ENCODE data around the gene ICA1.

Gene ICA1

DNA sequence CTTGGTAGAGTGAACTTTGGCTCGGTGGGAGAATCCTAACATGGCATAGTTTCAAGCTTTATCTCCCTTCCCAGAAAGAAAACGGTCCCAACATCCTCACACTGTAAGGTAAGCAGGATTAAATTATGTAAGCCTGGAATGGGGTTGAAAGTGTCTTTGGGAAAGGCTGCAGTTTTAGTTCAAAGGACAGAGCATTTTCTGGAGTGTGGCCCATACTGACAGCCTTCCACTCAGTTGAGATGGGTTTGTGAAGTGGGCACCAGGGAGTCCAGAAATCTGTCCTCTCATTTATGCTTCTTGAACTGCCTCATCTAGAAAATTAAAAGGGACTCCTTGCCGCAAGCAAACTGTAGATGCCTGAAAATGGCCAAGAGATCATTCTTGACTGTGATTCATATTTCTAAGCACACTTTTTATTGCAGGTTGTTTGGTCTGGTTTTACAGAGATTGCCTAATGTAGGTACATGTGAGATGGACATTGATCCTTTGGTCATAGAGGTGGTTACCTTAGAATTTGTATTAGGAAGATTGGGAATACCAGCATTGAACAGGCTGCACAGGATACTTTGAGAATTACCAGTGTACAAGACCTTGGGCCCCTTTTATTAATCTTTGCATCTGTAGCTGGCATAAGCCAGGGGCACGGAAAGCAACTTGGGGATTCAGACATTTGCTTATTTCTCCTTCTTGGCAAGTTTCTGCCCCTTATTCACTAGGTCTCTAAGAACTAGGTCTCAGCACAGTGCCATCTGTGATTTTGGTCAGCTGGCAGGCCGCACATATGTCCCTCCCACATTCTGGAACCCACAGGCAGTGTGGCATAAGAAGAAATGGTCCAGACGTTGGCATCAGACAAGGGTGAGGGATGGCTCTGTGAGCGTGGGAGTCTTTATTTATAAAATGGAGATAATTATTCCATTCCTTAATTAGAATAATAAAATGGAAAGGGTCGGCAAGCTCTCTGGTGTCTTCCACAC is 167.5 kb downstream of the ICA1 start:
- Mint-ChIP-seq H3K27ac (ENCODE audit: low read depth) (no peak overlapping the region), H3K4me1 (peaks cover 5% of the 10 kb centered on the region), H3K9me3 (peaks cover 5% of the 10 kb centered on the region), H3K4me3 (no peak overlapping the region), H3K27me3 (no peaks in the 10 kb centered on the region), H3K36me3 (ENCODE audit: insufficient read depth) (peaks cover 3% of the 10 kb centered on the region)
- DNase-seq (ENCODE audit: low spot score in 2 of 2) (no peak), ATAC-seq (replicated peaks; ENCODE audit: extremely low read depth, poor library complexity, severe bottlenecking) (no peak)

DNA sequence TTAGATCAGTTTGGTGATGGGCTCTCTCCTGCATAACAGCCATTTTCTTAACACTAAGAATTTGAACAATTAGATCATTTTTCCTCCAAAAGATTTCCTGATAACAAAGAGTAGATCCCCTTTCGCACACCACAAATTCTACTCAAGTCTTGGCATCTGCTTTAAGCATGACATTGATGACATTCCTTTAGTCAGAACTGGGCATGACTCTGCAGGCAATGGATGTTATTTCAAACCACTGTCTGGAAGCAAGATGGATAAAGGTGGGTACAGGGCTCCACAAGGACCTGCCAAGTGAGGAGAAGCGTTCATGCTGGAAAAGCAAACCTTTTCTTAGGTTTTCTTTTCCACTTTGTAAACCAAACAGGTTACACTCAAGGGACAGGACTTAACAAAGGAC is 169.8 kb downstream of the ICA1 start:
- ATAC-seq (replicated peaks; ENCODE audit: extremely low read depth, poor library complexity, severe bottlenecking) = no peak
- Mint-ChIP-seq H3K9me3 (peaks cover 1% of the 10 kb centered on the region), H3K27ac (ENCODE audit: low read depth) (no peak overlapping the region), H3K36me3 (ENCODE audit: insufficient read depth) (peaks cover 3% of the 10 kb centered on the region), H3K27me3 (no peaks in the 10 kb centered on the region), H3K4me3 (no peak overlapping the region), H3K4me1 (no peaks in the 10 kb centered on the region)
- no peak for DNase-seq (ENCODE audit: low spot score in 2 of 2)

DNA sequence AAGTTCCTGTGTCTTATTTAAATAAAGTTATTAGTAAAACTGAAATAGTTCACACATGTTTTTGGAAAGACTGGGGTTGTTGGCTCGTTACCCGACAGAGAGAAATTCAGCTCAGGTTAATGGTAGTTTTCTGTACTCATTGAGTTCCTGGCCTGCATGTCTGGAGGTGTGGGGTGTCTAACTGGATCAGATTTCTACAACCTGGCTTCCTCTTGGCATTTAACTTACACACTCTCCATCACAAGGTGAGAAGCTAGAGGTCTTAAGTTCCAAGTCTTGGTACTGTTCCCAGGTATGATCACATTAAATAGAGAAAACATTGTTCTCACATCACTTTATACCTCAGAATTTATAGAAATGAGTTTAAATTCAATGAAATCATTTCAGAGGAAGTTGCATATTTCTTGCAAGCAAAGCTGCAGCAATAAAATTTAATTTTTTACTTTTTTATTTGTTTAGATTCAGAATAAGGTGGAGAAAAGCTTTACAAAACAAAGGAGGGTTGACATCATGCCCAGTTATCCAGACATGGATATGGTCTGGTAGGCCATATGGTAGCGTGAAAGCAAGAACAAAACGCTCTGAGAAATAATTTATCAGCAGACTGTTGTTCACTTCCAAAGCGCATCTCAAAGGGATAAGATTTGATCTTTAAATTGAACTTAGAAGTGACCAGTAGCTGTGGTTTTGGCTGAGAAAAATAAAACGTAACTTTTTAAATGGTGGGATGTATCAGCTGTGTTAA is 172.8 kb downstream of the ICA1 start:
- no peaks in the 10 kb centered on the region for H3K9me3 Mint-ChIP-seq
- no peaks in the 10 kb centered on the region for H3K27me3 Mint-ChIP-seq
- peaks cover 5% of the 10 kb centered on the region for H3K4me1 Mint-ChIP-seq
- no peak overlapping the region for H3K4me3 Mint-ChIP-seq
- ATAC-seq (replicated peaks; ENCODE audit: extremely low read depth, poor library complexity, severe bottlenecking) (no peak), DNase-seq (ENCODE audit: low spot score in 2 of 2) (no peak)
- peaks cover 16% of the 10 kb centered on the region for H3K36me3 Mint-ChIP-seq (ENCODE audit: insufficient read depth)
- no peak overlapping the region for H3K27ac Mint-ChIP-seq (ENCODE audit: low read depth)

GRCh38 chr7:8086239-8086638 is 175.7 kb downstream of the ICA1 start:
- peaks cover 5% of the 10 kb centered on the region for H3K4me1 Mint-ChIP-seq
- H3K27me3 Mint-ChIP-seq = no peaks in the 10 kb centered on the region
- no peaks in the 10 kb centered on the region for H3K9me3 Mint-ChIP-seq
- peaks cover 19% of the 10 kb centered on the region for H3K36me3 Mint-ChIP-seq (ENCODE audit: insufficient read depth)
- no peak overlapping the region for H3K4me3 Mint-ChIP-seq
- no peak for DNase-seq (ENCODE audit: low spot score in 2 of 2)
- no peak for ATAC-seq (replicated peaks; ENCODE audit: extremely low read depth, poor library complexity, severe bottlenecking)
- H3K27ac Mint-ChIP-seq (ENCODE audit: low read depth) = peak overlapping the region; percentile 82

DNA sequence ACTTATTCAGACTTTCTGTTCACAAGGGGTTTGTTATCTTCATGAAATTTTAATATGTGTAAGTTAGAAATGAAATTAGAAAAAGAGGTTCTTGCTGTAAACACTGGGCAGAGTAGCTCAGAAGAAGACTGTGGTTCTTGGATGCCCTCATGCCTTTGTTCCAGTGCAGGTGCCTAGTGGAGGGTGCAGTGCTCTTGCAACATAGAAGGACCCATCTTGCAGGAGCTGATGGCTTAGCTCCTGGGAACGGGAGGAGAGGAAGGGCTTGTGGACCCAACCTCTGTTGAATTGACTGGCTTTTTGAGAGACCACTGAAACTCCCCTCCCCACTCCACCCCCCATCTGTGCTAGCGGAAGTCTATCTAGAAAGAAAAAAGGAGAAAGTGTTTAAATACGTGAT is 176.5 kb downstream of the ICA1 start:
- no peak for DNase-seq (ENCODE audit: low spot score in 2 of 2)
- Mint-ChIP-seq H3K36me3 (ENCODE audit: insufficient read depth) (peaks cover 19% of the 10 kb centered on the region), H3K4me1 (peaks cover 5% of the 10 kb centered on the region), H3K27ac (ENCODE audit: low read depth) (no peak overlapping the region), H3K9me3 (no peaks in the 10 kb centered on the region), H3K4me3 (no peak overlapping the region), H3K27me3 (no peaks in the 10 kb centered on the region)
- ATAC-seq (replicated peaks; ENCODE audit: extremely low read depth, poor library complexity, severe bottlenecking) = no peak

DNA sequence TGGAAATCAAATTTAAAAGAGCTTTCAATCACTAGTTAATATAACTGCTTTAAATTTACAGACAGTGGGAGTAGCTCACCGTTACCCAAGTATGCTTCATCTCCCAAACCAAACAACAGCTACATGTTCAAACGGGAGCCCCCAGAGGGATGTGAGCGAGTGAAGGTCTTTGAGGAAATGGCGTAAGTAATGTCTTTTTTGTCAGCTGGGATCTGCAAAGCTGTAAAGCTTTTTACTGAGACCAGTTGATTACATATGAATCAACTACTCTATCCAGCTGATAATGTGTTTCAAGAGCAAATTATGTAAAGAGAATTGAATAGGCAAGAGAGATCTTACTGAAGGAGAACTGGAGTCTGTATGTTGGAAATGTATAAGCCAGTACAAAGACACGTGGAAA is 177.1 kb downstream of the ICA1 start:
- Mint-ChIP-seq H3K36me3 (ENCODE audit: insufficient read depth) (peaks cover 16% of the 10 kb centered on the region), H3K4me3 (no peak overlapping the region), H3K27me3 (no peaks in the 10 kb centered on the region), H3K4me1 (peaks cover 5% of the 10 kb centered on the region), H3K27ac (ENCODE audit: low read depth) (no peak overlapping the region), H3K9me3 (no peaks in the 10 kb centered on the region)
- ATAC-seq (replicated peaks; ENCODE audit: extremely low read depth, poor library complexity, severe bottlenecking) (no peak), DNase-seq (ENCODE audit: low spot score in 2 of 2) (no peak)

- no peaks in the 10 kb centered on the region for H3K27me3 Mint-ChIP-seq
- H3K4me3 Mint-ChIP-seq = no peak overlapping the region
- no peak for DNase-seq (ENCODE audit: low spot score in 2 of 2)
- H3K4me1 Mint-ChIP-seq = peaks cover 11% of the 10 kb centered on the region
- H3K36me3 Mint-ChIP-seq (ENCODE audit: insufficient read depth) = peaks cover 15% of the 10 kb centered on the region
- no peaks in the 10 kb centered on the region for H3K9me3 Mint-ChIP-seq
- no peak overlapping the region for H3K27ac Mint-ChIP-seq (ENCODE audit: low read depth)
- no peak for ATAC-seq (replicated peaks; ENCODE audit: extremely low read depth, poor library complexity, severe bottlenecking)
Measured at GRCh38 chr7:8082762-8083161, 179.2 kb downstream of the ICA1 start.

DNA sequence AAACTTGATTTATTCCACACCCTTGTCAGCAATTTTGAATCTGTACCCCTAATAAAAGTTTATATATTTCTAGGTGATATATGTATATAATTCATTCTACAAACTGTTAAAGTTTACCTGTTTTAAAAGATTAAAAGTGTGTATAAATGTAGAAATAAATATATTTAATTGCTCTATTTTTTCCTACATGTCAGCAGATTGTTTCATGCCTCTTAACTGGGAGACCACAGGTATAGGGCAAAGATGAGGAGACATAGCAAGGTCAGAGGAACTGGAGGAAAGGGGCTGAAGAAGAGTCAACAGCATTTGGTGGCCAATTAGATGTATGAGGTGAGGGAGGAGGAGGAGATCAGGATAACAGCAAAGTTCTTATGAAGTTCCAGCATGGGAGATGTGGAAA is 183.5 kb downstream of the ICA1 start:
- no peak for ATAC-seq (replicated peaks; ENCODE audit: extremely low read depth, poor library complexity, severe bottlenecking)
- Mint-ChIP-seq H3K27ac (ENCODE audit: low read depth) (no peak overlapping the region), H3K9me3 (no peaks in the 10 kb centered on the region), H3K4me1 (peaks cover 15% of the 10 kb centered on the region), H3K36me3 (ENCODE audit: insufficient read depth) (no peaks in the 10 kb centered on the region), H3K4me3 (no peak overlapping the region), H3K27me3 (no peaks in the 10 kb centered on the region)
- no peak for DNase-seq (ENCODE audit: low spot score in 2 of 2)

- peaks cover 16% of the 10 kb centered on the region for H3K36me3 Mint-ChIP-seq (ENCODE audit: insufficient read depth)
- H3K9me3 Mint-ChIP-seq = no peaks in the 10 kb centered on the region
- H3K27ac Mint-ChIP-seq (ENCODE audit: low read depth) = no peak overlapping the region
- no peak for DNase-seq (ENCODE audit: low spot score in 2 of 2)
- no peak for ATAC-seq (replicated peaks; ENCODE audit: extremely low read depth, poor library complexity, severe bottlenecking)
- no peak overlapping the region for H3K4me3 Mint-ChIP-seq
- H3K27me3 Mint-ChIP-seq = no peaks in the 10 kb centered on the region
- peaks cover 65% of the 10 kb centered on the region for H3K4me1 Mint-ChIP-seq
Measured at GRCh38 chr7:8070451-8071180, 191.4 kb downstream of the ICA1 start.

DNA sequence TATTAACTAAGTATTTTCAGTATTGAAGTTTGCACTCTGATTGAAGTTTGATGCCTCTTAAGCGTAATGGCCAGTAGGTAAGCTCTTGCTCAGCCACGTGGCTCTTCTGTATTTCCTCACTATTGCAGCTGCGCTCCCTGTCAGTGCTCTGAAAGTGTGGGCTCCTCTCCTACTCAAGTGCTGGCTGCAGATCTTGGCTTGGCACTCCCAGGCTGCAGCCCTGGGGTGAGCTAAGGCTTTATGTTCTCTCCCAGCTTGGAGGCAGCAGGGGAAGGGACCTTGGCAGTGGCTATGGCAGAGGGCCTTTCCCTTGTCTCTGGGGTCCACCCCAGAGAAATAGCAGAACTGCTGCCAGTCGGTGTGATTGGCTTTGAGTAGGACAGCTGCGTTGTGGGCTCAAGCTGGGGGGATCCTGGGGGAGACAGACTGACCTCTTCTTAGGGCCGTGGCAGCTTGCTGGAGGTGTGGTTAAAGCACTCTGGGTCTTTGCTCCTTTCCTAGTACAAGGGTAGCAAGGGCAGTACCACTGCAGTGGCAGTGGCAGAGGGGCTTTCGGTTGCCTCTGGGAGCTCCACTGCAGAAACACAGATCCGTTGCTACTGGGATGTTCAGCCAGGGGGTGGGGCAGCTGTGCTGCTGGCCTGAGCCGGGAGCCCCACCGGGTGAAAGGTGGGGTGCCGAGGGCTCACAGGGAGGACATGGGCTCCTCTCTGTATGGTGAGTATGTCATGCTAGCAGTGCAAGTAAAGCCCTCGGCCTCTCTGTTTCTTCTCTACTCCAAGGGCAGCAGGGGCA is 192.9 kb downstream of the ICA1 start:
- no peak overlapping the region for H3K4me3 Mint-ChIP-seq
- ATAC-seq (replicated peaks; ENCODE audit: extremely low read depth, poor library complexity, severe bottlenecking) (no peak), DNase-seq (ENCODE audit: low spot score in 2 of 2) (no peak)
- H3K36me3 Mint-ChIP-seq (ENCODE audit: insufficient read depth) = peaks cover 16% of the 10 kb centered on the region
- H3K27me3 Mint-ChIP-seq = no peaks in the 10 kb centered on the region
- no peak overlapping the region for H3K27ac Mint-ChIP-seq (ENCODE audit: low read depth)
- H3K4me1 Mint-ChIP-seq = peaks cover 71% of the 10 kb centered on the region
- no peaks in the 10 kb centered on the region for H3K9me3 Mint-ChIP-seq

GRCh38 chr7:8065356-8065813 is 196.6 kb downstream of the ICA1 start:
- Mint-ChIP-seq H3K4me1 (peaks cover 65% of the 10 kb centered on the region), H3K36me3 (ENCODE audit: insufficient read depth) (peaks cover 21% of the 10 kb centered on the region), H3K9me3 (no peaks in the 10 kb centered on the region), H3K4me3 (no peak overlapping the region), H3K27me3 (no peaks in the 10 kb centered on the region), H3K27ac (ENCODE audit: low read depth) (peak overlapping the region; percentile 37)
- ATAC-seq (replicated peaks; ENCODE audit: extremely low read depth, poor library complexity, severe bottlenecking) = no peak
- DNase-seq (ENCODE audit: low spot score in 2 of 2) = no peak

GRCh38 chr7:8064828-8065227 is 197.1 kb downstream of the ICA1 start:
- ATAC-seq (replicated peaks; ENCODE audit: extremely low read depth, poor library complexity, severe bottlenecking) (no peak), DNase-seq (ENCODE audit: low spot score in 2 of 2) (no peak)
- no peaks in the 10 kb centered on the region for H3K9me3 Mint-ChIP-seq
- peaks cover 65% of the 10 kb centered on the region for H3K4me1 Mint-ChIP-seq
- no peaks in the 10 kb centered on the region for H3K27me3 Mint-ChIP-seq
- no peak overlapping the region for H3K27ac Mint-ChIP-seq (ENCODE audit: low read depth)
- H3K36me3 Mint-ChIP-seq (ENCODE audit: insufficient read depth) = peaks cover 23% of the 10 kb centered on the region
- no peak overlapping the region for H3K4me3 Mint-ChIP-seq
